ENCODE measurements around the gene VPS13D.
"Not testable (repeated sequence)": the region's sequence is repeated elsewhere in the genome, so short reads cannot be mapped to it uniquely, and the experiment has no call there.

VPS13D gene

DNA sequence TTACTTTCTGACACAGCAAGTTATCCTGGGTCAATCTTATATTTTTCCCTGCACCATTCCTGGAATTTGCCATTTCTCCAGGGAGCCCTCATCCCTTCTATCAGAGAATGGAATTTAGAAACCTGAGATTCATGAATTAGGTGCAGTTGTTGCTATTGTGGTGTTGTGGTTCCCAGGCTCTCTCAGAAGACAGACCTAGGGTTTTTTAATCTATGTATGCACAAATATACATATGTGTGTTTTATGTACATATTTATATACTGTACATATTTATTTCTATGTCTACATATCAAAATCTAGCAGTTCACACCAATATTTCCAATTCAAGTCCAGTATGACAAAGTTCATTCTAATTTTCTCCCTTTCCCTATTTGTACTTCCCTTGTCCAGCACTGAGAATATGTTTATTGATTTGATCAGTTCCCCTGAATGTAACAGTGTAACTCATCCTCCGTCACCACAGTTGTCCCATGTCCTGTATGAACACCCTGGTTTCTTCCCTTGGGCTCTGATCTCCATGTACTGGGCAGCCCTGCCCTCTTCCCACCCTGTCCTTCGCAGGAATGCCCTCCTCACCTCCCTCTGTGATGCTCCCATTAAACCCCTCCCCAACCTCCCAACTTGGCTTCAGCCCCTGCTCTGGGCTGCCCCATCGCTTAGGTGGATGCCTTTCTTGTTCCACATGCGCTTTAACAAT, 145.5 kb downstream of the VPS13D start:
- no peak for DNase-seq (ENCODE audit: low read depth)

DNA sequence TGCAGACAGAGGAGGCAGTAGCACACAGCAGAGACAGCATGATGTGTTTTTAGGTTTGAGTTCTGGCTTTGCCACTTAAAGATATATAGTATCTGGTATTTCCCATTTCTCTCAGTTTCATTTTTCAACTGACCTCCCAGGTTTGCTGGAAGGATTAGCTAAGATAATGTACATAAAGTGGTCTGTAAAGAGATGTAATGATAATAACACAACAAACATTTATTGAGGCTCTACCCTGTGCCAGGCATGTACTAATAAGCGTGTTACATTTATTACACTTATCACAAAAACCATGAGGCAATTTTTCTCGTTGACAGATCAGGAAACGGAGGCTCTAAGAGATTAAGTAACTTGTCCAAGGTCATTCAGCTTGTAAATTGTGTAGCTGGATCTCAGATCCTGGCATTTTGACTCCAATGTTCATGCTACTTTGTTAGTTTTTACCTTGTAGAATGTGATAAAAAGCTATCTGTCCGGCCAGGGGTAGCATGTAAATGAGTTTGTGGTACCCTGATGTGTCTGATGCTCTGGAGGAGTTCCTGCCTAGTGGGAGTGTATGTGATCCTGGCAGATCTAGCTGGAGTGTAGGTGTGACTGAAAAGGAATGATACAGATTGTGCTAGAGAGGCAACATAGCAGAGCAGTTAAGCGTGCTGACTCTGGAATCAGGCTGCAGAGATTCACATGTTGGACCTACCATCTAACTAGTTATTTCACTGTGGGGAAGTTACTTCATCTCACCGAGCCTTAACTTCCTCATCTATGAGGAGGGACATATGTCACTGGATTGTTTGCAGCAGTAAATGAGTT, 146.6 kb downstream of the VPS13D start:
- no peak for DNase-seq (ENCODE audit: low read depth)

DNA sequence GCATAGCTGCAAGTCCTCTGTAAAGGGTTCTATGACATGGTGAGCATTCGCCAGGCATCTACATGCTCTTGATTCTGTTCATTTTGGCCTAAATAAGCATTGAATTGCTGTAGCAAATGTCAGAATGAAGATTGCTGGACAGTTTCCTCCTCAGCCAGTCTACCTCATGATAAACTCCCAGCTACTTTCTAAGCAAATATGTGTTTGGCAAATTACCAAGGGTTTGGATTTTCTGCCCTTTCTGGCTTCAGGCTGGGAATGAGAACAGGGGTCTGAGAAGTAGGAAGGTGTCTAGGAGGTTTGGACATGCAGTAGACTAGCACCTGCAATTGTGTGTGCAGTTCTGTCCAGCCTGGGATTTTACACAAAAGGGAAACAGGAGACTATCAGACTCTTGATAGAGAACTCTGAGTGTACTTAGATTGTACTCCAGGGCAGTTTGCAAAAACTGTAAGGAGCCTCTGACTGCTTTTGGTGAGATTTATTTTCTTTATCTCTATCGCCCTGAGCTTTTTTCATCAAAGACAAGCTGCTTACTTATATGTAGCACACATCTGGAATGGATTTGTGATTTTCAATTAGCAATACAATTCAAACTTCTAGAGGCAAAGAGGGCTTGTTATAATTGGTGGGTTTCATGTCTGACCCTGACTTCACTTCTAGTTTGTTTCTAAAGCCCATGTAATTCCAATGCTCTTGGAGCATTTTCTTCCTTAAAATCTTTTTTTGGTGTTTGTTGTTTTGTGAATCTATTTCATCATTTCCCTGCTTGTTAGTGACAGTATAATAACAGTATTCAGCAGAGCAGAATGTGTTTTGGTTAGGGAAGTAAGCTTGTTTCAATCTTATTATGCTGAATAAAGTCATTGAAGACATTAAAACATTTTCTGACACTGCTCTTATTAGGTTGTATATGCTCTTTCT, 150.8 kb downstream of the VPS13D start:
- DNase-seq (ENCODE audit: low read depth) = no peak

DNA sequence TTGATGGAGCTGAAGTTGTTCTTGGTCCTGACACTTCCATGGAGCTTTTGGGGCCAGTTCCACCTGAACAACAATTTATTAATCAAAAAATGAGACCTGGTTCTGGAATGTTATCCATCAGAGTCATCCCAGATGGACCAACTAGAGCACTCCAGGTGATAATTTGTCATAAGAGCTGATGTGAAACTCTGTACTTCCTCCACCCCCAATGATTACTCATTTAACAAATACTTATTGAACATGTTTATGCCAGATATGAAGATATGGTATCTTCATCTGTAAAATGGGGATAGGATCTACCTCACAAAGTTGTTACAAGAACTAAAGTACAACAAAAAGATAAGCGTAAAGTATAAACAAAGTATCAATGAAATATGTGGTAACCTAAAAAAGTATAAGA, 153.2 kb downstream of the VPS13D start:
- no peak for DNase-seq (ENCODE audit: low read depth)

DNA sequence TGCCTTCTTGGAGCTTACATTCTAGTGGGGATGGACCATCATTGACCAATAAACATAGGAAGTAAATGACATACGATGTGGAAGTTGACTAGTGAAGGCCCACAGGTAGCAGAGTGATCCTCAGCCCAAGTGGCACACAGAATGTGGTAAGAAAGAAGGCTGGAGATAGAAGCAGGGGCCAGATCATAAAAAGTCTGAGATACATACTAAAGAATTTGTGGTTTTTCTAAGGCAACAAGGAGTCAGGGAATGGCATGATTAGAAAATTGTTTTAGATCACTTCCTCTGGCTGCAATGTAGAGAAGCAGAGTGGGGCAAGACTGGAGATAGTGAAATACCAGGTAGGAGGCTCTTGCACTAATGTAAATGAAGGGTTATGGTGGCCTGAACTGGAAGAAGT, 154.0 kb downstream of the VPS13D start:
- DNase-seq (ENCODE audit: low read depth) = no peak

DNA sequence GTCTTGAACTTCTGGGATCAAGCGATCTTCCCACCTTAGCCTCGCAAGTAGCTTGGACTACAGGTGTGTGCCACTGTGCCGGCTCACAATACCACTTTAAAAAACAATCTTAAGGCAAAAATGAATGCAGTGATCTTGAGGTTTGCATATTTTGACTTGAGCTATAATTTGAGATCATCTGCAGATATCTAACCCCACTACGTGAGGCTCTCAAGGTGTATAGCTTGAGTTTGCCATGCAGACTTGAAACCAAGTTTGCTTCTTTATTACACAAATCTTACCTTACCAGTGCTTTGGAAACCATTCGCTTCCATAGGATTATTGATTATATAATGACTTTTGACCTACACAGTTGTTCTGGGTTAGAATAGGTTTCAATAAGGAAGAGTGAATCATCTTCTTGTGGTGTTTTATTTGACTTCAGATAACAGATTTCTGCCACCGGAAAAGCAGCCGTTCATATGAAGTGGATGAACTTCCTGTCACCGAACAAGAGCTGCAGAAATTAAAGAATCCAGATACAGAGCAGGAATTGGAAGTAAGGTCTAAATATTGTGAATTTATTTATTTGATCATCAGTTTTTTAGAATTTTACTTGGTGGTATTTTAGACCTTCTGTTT, 155.1 kb downstream of the VPS13D start:
- no peak for DNase-seq (ENCODE audit: low read depth)

DNA sequence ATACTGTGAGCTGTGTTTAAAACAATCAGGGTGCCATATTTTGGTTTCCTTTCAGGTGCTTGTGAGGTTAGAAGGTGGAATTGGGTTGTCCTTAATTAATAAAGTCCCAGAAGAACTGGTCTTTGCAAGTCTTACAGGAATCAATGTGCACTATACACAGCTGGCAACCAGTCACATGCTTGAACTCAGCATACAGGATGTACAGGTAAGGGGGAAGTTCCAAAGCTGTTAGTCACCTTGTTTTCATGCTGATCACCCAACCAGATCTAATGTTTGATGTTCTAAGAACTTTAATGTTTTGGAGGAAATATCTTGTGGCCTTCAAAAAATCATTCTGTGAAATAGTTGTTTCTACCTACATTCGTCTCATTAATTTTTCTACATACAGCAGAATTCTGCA, 156.3 kb downstream of the VPS13D start:
- no peak for DNase-seq (ENCODE audit: low read depth)

DNA sequence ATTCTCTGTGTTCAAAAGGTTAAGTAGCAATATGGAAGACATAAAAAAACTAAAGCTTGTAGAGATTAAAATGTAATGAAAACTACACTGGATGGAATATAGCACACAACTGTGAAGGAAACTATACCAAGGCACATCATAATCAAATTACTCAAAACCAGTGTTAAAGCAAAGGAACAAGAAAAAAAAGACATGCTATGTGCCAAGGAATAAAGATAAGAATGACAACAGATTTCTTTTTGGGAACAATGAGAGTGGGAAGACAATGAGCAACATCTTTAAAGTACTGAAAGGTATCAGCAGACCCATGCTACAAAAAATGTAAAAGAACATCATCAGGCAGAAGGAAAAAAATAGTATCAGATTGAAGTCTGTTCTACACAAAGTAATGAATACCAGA, 157.8 kb downstream of the VPS13D start:
- DNase-seq (ENCODE audit: low read depth) = no peak

DNA sequence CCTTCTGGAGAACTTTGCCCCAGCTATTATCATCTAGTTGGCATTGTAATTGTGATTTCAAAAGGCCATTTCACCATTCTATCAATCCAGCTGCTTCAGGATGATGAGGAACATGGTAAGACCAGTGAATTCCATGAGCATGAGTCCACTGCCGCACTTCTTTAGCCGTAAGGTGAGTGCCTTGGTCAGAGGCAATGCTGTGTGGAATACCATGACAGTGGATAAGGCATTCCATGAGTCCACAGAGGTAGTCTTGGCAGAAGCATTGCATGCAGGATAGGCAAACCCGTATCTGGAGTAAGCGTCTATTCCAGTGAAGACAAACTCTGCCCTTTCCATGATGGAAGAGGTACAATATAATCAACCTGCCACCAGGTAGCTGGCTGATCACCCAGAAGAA, 160.5 kb downstream of the VPS13D start:
- not testable (repeated sequence) for DNase-seq (ENCODE audit: low read depth)

DNA sequence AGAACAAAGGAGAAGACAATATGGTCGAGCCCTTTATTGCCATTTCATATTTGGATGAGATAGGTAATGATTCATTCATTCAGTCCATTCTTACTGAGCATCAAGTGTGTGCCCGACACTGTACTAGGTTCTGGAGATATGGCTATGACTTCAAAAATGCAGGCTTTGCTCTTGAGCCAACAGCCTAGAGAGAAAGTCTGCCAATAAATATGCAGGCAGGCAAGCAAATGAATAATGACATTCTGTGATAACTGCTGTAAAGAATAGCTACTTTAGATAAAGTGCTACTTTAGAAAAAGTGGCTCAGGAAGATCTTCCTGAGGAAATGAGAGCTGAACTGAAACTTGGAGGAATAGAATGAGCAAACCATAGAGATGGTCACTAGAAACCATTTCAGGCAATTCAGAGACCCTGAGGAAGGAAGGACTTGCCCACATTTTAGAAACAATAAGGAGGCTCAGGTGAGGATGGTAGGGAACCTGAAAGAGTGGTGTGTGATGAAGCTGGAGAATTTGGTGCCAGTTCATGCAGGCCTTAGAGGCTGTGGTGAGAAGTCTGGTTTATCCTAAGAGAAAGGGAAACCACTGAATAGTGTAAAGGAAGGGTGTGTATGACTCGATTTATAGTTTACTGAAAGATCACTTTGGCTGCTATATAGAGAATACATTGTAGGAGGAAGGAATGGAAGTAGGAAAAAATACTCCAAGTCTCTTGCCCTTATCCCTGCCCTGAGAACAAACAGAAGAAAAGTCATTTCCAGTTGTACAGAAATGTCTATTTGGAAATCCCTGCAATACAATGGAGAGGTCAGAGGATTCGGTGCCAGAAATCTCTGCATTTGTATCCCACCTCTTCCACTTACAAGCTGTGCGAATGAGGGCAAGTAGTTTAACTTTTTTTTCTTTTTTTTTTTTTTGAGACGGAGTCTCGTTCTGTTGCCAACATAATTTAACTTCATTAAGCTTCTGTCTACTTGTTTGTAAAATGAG, 167.9 kb downstream of the VPS13D start:
- DNase-seq (ENCODE audit: low read depth) = no peak

DNA sequence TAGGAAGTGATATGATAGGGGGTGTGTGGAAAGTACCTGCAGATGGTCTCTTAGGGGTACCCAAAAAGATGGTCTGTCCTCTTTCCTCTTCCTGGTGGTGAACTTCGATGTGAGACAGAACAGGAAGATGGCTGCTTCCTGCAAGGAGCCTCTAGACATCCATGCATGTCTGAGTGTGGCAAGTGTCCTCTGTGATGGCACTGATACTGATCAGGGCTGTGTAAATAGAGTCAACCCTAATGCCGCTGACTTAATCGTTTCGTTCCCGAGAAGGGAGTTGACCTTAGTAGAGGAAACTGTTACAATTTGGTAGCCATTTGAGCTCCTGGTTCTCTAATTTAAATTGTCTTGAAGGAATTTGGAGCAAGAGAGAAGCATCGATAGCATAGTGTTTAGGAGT, 168.6 kb downstream of the VPS13D start:
- no peak for DNase-seq (ENCODE audit: low read depth)

DNA sequence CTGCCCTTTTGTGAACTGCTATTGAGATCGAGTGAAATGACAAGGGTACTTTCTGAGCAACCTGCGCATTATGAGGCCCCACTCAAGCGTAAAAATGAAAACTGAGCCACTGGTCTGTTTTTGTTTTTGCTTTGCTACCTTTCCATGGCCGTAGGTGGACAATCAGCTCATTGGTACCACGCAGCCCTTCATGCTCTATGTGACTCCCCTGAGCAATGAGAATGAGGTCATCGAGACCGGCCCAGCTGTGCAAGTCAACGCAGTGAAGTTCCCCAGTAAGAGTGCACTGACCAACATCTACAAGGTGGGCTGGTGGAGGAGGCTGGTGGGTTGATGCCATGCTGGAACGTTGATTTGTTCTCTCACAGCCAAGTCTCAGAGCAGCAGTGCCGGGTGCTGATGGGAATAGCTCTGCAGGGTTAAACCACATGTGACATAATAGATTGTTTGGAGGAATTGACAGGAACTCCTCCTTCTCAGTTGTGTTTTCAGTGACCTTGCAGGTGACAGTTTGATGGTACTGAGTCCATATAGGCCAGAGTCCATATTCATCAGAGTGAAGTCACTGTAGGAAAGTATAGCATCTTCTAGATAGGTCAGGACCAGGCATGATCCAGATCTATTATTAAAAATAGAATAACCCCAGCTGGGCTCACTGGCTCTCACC, 170.3 kb downstream of the VPS13D start:
- no peak for DNase-seq (ENCODE audit: low read depth)

DNA sequence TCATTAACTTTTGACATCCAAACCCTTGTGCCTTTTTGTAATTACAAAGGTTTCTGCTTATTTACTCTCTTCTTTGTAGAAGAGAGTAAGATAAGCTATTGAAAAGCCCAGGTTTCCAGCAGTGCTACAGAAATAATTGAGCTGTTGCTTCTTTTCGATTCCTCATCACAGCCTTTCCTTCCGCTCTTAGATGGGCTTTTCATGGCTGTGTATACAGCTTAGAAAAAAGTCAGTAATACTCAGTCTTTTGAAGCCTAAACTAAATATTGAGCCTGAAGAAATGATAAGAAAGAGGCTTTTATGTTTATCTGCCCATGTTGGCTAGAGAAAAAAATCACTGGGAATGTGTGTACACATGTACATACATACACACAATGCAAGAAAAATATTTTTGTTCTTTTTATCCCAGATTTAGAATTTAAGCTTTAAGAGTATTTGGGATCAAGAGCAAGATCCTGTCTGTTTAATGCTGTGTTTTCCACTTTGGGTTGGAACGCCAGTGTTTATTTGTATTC, 172.4 kb downstream of the VPS13D start:
- DNase-seq (ENCODE audit: low read depth) = no peak

DNA sequence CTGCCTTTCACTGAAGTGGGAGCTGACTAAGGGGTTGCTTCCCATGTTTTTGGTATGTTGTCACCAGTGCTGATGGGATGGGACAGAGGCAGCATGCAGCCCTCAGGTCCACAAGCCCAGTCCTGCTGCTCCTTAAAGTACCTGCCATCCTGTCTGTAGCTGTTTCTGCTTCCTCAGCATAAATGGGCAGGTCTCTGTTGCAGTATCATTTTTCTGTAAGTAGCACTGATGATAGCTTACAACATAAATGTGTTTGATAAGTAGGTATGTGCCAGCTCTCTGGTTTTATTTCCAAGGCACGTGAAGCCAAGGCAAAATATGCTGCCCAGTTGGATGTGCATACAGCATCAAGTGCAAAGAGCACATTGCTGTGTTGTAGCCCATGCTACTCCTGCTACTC, 173.0 kb downstream of the VPS13D start:
- DNase-seq (ENCODE audit: low read depth) = no peak

DNA sequence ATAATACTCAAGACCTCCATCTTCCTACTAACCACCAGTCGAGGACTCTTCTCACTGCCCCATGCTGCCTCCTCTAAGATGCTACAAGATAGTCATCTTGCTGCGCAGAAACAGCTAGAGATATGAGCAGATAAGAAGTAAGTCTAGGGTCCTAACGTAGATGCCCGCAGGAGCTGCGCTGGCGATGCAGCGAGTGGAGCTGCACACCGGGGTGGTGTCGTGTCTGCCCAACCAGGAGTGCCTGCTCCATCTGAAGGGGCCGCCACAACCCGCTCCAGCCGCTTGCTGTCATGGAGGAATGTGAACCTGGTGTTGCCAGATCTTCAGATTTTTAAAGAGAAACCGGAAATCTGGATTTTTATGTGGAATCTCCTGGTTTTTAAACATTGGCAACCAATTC, 175.1 kb downstream of the VPS13D start:
- no peak for DNase-seq (ENCODE audit: low read depth)

DNA sequence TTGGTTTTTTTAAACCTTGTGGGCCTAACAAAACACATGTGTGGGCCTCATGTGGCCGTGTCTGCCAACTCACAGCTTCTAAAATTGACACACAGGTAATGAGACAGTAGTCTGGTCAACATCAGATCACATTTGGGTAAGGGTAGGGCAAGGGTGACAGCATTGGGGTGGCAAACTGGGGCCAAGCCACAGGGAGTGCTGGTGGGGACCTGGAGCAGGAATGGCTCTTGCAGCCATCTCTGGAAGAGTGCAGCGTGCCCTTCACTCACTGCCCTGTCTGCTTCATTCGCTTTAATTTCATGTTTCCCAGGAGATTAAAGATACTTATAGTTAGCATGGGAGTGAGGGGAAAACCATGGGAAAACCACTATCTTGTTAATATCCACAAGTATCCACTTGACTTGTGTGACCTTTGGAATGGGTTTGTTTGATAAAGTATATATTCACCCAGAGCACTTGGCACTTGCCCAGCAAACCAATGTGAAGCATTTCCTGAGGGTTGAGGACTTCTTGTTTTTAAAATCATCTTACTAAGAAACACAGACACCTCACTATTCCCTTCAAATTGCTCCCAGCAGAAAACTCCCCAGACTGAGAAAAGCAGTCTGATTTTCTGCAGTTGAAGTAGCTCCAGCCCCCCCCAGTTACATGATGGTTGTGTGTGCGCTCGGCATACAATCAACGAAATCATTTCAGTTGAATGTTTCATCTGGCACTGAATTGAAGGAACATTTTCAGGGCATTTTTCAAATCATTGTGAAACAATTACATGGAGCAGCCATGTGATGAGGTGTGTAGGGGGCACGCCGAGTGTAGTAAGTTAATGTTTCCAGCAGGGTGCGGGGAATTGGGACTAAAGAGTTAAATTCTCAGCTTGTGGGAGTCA, 175.7 kb downstream of the VPS13D start:
- no peak for DNase-seq (ENCODE audit: low read depth)

DNA sequence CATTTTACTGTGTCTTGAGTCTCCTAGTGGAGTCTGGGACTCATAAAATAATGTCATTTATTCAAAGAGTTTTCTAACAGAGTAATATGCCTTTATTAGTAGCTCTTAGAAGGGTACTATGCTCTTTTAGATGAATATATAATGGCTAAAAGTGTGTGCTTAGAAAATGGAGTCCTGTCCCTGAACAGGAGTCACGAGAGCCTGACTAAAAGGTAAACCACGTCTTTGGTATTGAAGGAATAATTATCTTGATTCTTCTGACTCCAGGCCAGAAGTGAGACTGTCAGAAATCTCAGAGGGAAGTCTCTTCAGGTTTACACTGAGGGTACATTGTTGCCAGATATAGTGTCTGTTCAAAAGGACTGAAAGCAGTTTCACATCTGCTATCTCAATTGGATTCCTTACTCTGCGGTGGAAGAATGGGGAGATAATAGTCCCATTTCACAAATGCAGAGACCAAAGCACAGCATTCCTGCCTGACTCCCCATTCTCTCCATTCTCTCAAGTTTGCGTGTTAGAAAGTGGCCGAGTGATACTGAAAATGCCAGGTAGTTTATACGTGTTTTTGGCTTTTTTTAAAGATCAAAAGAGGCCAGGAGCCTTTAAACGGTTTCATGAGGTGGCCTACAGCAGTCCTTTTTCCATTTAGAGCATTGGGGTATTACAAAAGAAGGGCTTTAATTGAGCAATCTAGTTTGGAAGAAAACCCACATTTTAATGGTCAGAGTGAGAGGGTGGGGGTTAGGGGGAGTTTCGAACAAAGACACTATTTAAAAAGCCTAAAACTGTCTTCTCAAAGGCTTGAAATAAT, 176.6 kb downstream of the VPS13D start:
- DNase-seq (ENCODE audit: low read depth) = no peak

Measured in activated T-cell treated with anti-CD3 and anti-CD28 coated beads for 48 hours (primary cell).